Measurements from ENCODE around the gene ARL10.
"Not testable (repeated sequence)": the region's sequence is repeated elsewhere in the genome, so short reads cannot be mapped to it uniquely, and the experiment has no call there.

ARL10 gene

GRCh38 chr5:176389135-176390123 is 24.1 kb downstream of the ARL10 start:
- DNase-seq = no peak

GRCh38 chr5:176391479-176391878 is 26.2 kb downstream of the ARL10 start:
- no peak for DNase-seq

DNA sequence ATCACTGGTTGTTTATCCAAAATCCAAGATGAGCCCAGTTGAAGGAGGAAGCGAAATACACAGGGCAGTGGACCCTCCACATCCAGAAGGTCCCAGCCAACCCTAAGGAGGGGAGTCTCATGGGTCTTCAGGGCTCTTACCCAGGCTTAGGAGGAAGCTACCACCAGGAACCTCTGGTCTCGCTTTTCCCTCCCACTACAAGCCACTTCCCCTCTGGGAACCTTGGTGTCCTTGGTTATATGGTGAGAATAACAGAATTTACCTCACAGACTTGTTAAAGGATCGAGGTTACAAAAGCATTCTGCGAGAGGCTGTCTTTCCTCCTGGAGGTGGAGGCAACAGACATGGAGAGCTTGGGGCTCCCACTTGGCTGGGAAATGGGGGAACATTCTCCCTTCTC is 26.7 kb downstream of the ARL10 start:
- DNase-seq = no peak

DNA sequence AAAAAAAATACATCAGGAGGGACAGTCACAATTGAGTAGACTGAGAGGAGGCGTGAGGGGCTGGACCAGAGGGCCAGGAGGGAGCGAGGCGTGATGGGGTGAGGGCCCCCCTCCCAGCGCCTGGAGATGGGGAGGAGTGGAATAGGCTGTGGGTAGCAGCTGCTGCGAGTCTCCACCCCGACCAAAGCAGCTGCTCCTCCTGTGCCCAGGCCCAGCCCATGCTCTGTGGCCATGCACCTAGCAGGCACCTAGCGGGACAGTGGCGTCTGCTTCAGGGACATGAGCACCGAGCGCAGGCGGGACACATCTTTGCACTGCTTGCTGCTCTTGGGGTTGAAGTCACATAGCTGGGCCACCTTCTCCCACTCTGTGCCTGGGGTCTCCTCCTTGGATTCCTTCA is 27.2 kb downstream of the ARL10 start:
- DNase-seq = no peak

DNA sequence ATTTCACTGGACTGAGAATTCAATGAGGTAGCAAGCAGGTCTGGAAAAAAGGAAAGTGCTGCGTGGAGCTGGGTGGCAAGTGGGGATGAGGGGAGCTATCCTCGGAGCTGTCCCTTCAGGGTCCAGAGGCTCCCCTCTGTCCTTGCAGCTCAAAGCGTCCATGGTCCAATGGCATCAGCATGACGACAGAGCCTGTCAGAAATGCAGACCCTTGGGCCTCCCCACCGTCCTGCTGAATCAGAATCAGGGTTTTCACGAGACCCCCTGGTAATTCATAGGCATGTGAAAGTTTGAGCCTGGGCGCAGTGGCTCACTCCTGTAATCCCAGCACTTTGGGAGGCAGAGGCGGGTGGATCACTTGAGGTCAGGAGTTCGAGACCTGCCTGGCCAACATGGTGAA is 28.8 kb downstream of the ARL10 start:
- DNase-seq = no peak

- DNase-seq = no peak
These were observed 29.8 kb downstream of the ARL10 start for GRCh38 chr5:176394881-176395675.

DNA sequence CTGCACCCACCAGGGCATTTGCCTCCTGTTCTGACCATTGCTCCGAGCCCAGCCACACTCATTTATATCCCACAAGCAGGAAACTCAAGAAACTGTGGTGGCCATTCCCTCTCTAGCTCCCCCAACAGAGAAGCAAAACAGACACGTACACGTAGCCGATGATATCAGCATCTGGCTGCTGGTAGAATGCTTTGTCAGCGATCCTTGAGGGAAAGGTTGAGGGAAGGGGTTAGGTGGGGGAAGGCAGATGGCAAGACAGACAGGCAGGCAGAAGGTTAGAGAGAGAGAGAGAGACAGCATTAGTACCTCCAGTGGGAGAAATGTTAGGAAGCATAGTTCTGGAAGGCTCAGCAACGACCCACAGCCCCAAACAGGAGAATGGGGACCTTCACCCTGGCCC is 31.0 kb downstream of the ARL10 start:
- no peak for DNase-seq

- no peak for DNase-seq
These were observed 32.6 kb downstream of the ARL10 start for GRCh38 chr5:176397736-176398420.

- no peak for DNase-seq
These were observed 35.3 kb downstream of the ARL10 start for GRCh38 chr5:176400382-176401156.

- DNase-seq = no peak
These were observed 36.3 kb downstream of the ARL10 start for GRCh38 chr5:176401281-176402205.

GRCh38 chr5:176405656-176406435 is 40.6 kb downstream of the ARL10 start:
- DNase-seq = no peak

DNA sequence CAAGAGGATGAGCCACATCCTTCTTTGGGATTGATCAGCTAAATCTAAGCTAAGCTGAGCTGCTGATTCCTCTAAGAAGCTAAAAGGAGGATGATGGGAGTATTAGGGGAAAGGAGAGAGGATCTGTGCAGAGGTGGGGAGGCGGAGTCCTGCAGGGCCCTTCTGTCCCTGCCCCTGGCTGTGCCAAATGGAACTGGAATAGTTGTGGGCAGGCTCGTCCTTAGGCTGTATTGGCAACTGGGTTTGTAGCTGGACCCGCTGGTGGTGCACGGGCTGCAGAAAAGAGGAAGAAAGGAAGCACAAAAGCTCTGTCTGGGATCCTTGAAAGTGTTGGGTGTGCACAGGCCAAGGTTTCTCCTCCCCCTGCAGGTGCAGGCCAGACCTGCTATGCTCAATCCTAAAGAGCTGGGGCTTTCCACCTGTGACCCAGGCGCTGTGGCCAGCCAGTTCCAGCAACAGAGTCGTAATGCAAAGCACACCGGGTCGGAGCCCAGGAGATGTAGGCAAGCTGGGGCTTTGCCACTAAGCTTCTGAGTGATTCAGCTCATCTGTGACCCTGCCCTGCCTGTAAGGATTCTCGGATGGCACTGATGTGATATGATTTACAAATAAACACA is 41.3 kb downstream of the ARL10 start:
- no peak for DNase-seq

- DNase-seq = no peak
These were observed 42.4 kb downstream of the ARL10 start for GRCh38 chr5:176407456-176408251.

DNA sequence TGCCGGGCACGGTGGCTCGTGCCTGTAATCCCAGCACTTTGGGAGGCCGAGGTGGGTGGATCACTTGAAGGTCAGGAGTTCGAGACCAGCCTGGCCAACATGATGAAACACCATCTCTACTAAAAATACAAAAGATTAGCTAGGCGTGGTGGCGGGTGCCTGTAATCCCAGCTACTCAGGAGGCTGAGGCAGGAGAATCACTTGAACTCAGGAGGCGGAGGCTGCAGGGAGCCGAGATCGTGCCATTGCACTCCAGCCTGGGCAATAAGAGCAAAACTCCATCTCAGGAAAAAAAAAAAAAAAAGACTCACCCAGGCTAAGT is 42.9 kb downstream of the ARL10 start:
- not testable (repeated sequence) for DNase-seq

GRCh38 chr5:176408590-176408989 is 43.3 kb downstream of the ARL10 start:
- no peak for DNase-seq

DNA sequence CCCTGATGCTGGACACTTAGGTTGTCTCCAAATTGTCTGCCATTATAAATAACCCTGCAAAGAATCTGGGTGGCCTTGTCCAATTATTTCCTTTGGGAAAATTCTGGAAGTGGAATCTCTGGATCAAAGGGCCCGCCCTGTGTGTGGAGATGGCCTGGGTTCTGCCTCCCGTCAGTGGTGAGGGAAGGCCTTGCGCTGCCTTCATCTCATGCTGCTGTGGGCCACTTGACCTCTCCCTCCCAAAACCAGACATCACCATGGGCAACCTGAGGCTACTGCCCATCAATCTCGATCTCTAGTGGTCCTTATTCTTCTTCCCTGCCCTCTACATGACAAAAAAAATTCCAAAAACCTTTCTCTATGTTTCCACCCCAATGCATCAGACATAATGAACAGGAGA is 44.5 kb downstream of the ARL10 start:
- no peak for DNase-seq

DNA sequence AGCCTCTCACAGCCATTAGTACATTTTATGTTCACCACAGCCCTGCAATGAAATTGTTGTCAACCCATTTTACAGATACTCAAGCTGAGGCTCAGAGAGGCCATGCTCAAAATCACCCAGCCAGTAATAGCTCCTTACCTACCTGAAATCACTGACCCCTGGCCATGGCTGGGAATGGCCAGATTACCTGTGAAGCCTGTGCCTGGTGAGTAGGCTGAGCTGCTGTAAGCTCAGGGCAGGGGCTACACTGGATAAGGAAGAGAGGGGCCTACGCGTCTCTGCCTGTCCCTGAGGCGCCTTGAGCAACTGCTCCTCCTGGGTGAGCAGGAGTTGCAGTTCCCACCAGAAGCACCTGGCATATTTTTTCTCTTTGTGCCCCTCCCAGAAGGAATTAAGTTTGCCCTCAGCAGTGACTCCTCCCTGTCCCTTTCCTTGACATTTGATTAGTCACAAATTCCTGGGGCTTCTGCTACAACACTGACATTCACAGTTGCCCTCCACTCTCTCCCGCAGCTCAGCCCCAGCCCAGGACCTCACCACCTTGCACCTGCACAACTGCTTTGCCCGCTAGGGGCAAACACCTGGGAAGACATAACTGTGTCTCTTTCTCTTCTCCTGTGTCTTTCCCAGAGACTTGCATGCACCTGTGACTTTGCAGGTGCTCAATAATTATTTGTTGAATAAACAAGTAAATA is 45.3 kb downstream of the ARL10 start:
- DNase-seq = no peak

- DNase-seq = no peak
These were observed 47.4 kb downstream of the ARL10 start for GRCh38 chr5:176412517-176413254.
